GM18502 (cell line): ENCODE results near the gene FOXA2.

Experiments
- ATAC-seq: cut with Tn5 transposase; IDR thresholded peaks from one replicate; pipeline ENCODE4 v1.9.1; 2021; ENCODE audit warnings: mild to moderate bottlenecking; ENCODE audit not compliant: unreplicated experiment, poor library complexity

The FOXA2 gene

GRCh38 chr20:22544462-22544861 lies 39.9 kb downstream of the FOXA2 start:
- ATAC-seq, result no peak

- no peak for ATAC-seq
Measured at GRCh38 chr20:22542427-22542826, 41.9 kb downstream of the FOXA2 start.

- no peak for ATAC-seq
Measured at GRCh38 chr20:22540832-22541231, 43.5 kb downstream of the FOXA2 start.

- no peak for ATAC-seq
Measured at GRCh38 chr20:22536956-22537756, 47.2 kb downstream of the FOXA2 start.

- no peak for ATAC-seq
Measured at GRCh38 chr20:22536141-22536828, 48.1 kb downstream of the FOXA2 start.

GRCh38 chr20:22535483-22535882 lies 48.9 kb downstream of the FOXA2 start:
- ATAC-seq, result no peak

- ATAC-seq, result no peak
Measured at GRCh38 chr20:22533823-22534751, 50.3 kb downstream of the FOXA2 start.

GRCh38 chr20:22532598-22532997 lies 51.8 kb downstream of the FOXA2 start:
- no peak for ATAC-seq

- no peak for ATAC-seq
Measured at GRCh38 chr20:22531756-22532155, 52.6 kb downstream of the FOXA2 start.

GRCh38 chr20:22531056-22531615 lies 53.2 kb downstream of the FOXA2 start:
- ATAC-seq, result no peak
